Calu3 (cell line): Measurements from ENCODE around the gene WDCP. TPM values are rescaled to one million over a fixed set of nuclear protein-coding genes. Genes with fewer than 3 reads are reported as not detected.

Experiments
- BruUV-seq: library from RNA; stranded (reverse); fragments of 400-500 nt; replicated peaks from 2 replicates; lab custom pipeline; 2021; lab: Mats Ljungman, UMichigan
- CTCF ChIA-PET: fragments of 300-600 bp; sonication (Branson Sonifier 250); formaldehyde crosslinking; loops from one replicate; lab custom pipeline; 2022; ENCODE audit warnings: antibody characterized with exemption; lab: Charles Lee
- DNase-seq: peaks from one replicate; pipeline ENCODE4 v3.0.0; 2022
- H3K27ac Mint-ChIP-seq: one replicate; pipeline ENCODE4 v1.8.0; 2022; ENCODE audit warnings: mixed read lengths; ENCODE audit not compliant: unreplicated experiment
- H3K27me3 Mint-ChIP-seq: one replicate; pipeline ENCODE4 v1.8.0; 2022; ENCODE audit warnings: mixed read lengths; ENCODE audit not compliant: unreplicated experiment
- H3K36me3 Mint-ChIP-seq: one replicate; pipeline ENCODE4 v1.8.0; 2022; ENCODE audit warnings: mild to moderate bottlenecking, moderate library complexity, mixed read lengths; ENCODE audit not compliant: insufficient read depth, unreplicated experiment
- H3K4me1 Mint-ChIP-seq: one replicate; pipeline ENCODE4 v1.8.0; 2022; ENCODE audit warnings: mild to moderate bottlenecking, low read depth, mixed read lengths; ENCODE audit not compliant: unreplicated experiment
- H3K4me3 Mint-ChIP-seq: one replicate; pipeline ENCODE4 v1.8.0; 2022; ENCODE audit warnings: mild to moderate bottlenecking, low read depth, moderate library complexity, mixed read lengths; ENCODE audit not compliant: unreplicated experiment
- H3K9me3 Mint-ChIP-seq: one replicate; pipeline ENCODE4 v1.8.0; 2022; ENCODE audit warnings: low read depth, mixed read lengths; ENCODE audit not compliant: unreplicated experiment
- CTCF ChIP-seq: fragments of 200-600 bp; IDR thresholded peaks from one replicate; pipeline ENCODE4 v1.8.0; 2022; ENCODE audit warnings: antibody characterized with exemption; ENCODE audit not compliant: unreplicated experiment
- intact Hi-C: fragments of 100-400 bp; cut with micrococcal nuclease; formaldehyde crosslinking; loops from one replicate; pipeline ENCODE4 v1.10.0; 2022; ENCODE audit not compliant: unreplicated experiment
- total RNA-seq: library from RNA; stranded (reverse); gene quantifications from 2 replicates; pipeline ENCODE4 v1.2.3, GENCODE V29; 2022

The WDCP gene
- total RNA-seq, 1 experiment from 2014 or later, result 17.2 TPM

GRCh38 chr2:24050041-24050979, 3.1 kb upstream of the WDCP start:
- intact Hi-C loops, result no loop called here
- TF ChIP-seq CTCF, result no peak
- H3K9me3 Mint-ChIP-seq, result no peaks in the 10 kb centered on the region
- DNase-seq, result peak; percentile 18
- H3K4me1 Mint-ChIP-seq, result peaks cover 1% of the 10 kb centered on the region
- no peaks in the 10 kb centered on the region for H3K27me3 Mint-ChIP-seq
- no peak overlapping the region for H3K4me3 Mint-ChIP-seq
- no TSS peak for BruUV-seq
- H3K36me3 Mint-ChIP-seq, result peaks cover 29% of the 10 kb centered on the region
- H3K27ac Mint-ChIP-seq, result no peak overlapping the region
- CTCF ChIA-PET, result interaction anchor here (1.0 to 1.4 kb wide), 2 partner anchors 16 to 34 kb away, joined by 4 read pairs; partner anchors contain the start of gene TP53I3

DNA sequence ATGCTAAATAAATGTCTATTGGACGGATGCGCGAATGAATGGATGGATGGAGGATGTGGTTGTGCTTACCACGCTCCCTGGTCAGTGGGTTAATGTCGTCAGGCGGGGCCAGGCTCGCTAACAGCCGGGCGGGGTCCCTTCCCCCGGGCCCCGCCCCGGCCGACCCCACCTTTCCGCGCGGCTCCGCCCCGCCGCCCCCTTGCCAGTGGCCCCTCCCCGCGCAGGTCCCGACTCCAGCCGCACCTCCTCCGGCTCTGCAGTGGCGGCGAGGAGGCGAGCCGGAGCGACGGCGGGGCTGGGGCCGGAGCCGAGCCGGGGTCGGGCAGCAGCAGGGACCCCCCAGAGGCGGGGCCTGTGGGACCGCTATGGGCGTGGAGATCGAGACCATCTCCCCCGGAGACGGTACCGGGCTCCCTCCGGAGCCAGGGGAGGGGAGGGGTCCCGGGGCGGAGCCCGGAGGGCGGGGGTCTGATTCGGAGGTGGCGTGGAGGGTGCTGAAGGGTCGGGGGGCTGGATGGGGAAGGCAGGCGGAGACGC, 2.4 kb upstream of the WDCP start, which contains the start of gene FKBP1B:
TSS of gene FKBP1B (plus strand) at position 257 of the 537 bp plus-strand sequence. CDS start at position 366, 109 bp downstream.
- Mint-ChIP-seq H3K27ac (peak within 1 kb of the TSS; percentile 63), H3K4me1 (peaks cover 9% of the 10 kb centered on the region), H3K9me3 (no peaks in the 10 kb centered on the region), H3K36me3 (peaks cover 29% of the 10 kb centered on the region), H3K27me3 (no peaks in the 10 kb centered on the region), H3K4me3 (no peak within 1 kb of the TSS)
- TF ChIP-seq CTCF, result no peak
- CTCF ChIA-PET, result interaction anchor here (1.0 to 1.4 kb wide), 3 partner anchors 16 to 123 kb away, joined by 4 to 5 read pairs (median 4); partner anchors contain the start of genes ATAD2B and SF3B6
- intact Hi-C loops, result no loop called here
- DNase-seq, result peak; percentile 75
- BruUV-seq, result no TSS peak

DNA sequence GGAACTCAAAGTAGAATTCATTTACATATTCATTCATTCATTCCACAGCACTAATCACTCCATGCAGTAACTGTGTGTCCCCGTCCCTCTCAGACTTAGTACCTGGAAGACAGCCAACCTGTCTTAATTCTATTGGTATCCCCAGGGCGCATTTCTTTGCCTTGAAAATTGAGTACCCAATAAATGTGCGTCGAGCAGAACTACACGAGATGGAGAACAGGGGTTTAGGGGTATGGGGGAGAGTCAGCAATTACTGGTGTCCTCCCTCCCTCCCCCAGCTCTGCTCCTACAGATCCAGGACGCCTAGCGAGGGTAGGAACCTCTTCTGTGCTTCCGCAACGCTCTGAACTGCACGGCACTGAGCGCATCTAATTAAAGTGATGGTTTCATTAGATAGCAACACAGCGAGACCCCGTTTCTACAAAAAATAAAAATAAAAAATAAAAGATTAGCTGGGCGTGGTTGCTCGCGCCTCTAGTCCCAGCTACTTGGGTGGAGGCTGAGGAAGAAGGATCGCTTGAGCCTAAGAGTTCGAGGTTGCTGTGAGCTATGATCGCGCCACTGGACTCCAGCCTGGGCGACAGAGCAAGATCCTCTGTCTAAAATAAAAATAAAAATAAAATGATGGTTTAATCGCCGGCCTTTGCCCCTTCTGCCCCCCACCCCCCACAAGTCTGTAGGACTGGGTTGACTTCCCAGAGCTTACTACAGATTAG, 1.7 kb upstream of the WDCP start:
- DNase-seq, result no peak
- H3K4me1 Mint-ChIP-seq, result peaks cover 9% of the 10 kb centered on the region
- peaks cover 29% of the 10 kb centered on the region for H3K36me3 Mint-ChIP-seq
- peak overlapping the region; percentile 63 for H3K27ac Mint-ChIP-seq
- CTCF ChIA-PET, result interaction anchor here (1.0 kb wide), 2 partner anchors 27 to 122 kb away, joined by 4 to 5 read pairs; partner anchors contain the start of genes ATAD2B and SF3B6
- no peak overlapping the region for H3K4me3 Mint-ChIP-seq
- BruUV-seq, result no TSS peak
- no peaks in the 10 kb centered on the region for H3K9me3 Mint-ChIP-seq
- no peaks in the 10 kb centered on the region for H3K27me3 Mint-ChIP-seq
- intact Hi-C loops, result no loop called here
- no peak for TF ChIP-seq CTCF

DNA sequence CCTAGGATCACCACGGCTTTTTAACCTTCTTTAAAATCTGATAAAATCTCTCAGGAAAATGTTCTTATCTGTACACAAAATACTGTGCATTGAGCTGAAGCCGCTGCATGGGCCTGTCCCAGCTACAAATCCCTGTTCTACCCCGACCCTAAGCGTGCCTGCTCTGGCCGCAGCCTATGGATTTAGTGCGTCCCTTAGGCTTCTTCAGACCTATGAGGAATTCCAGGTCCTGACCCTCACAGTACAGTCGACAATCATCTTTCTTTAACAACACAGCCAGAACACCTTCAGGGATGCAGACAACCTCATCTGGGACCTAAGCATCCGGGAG, 477 bp upstream of the WDCP start:
- Mint-ChIP-seq H3K27ac (peak overlapping the region; percentile 50), H3K27me3 (no peaks in the 10 kb centered on the region), H3K9me3 (no peaks in the 10 kb centered on the region), H3K4me3 (peak overlapping the region; percentile 88), H3K4me1 (peaks cover 9% of the 10 kb centered on the region), H3K36me3 (peaks cover 34% of the 10 kb centered on the region)
- BruUV-seq, result no TSS peak
- CTCF ChIA-PET, result interaction anchor here (0.5 to 1.8 kb wide), 6 partner anchors 18 to 248 kb away, joined by 3 to 13 read pairs (median 6); partner anchors contain the start of genes ATAD2B, SF3B6 and TP53I3
- no peak for TF ChIP-seq CTCF
- DNase-seq, result no peak
- intact Hi-C loops, result loop anchor here (2.0 kb wide), 1 partner anchor 29 kb away; the partner anchor contains the start of gene SF3B6
